Astrocyte (in vitro differentiated cells and primary cell): ENCODE data around the gene DYNLT4. TPM values are rescaled to one million over a fixed set of nuclear protein-coding genes. Genes with fewer than 3 reads are reported as not detected.
"Not testable (repeated sequence)": the region's sequence is repeated elsewhere in the genome, so short reads cannot be mapped to it uniquely, and the experiment has no call there.

Experiments used
- DNase-seq: peaks from one replicate; pipeline ENCODE4 v3.0.0-alpha.2; 2010; ENCODE audit warnings: low read depth
- FAIRE-seq: peaks from 2 replicates; lab custom pipeline; 2011; peaks lifted over from hg19 to GRCh38; lab: Jason Lieb, UNC
- H2AFZ ChIP-seq: 2 replicates; pipeline ENCODE4 v1.6.0; 2012; ENCODE audit warnings: low read depth, low read length, inconsistent platforms
- H3K27ac ChIP-seq: 2 replicates; pipeline ENCODE4 v1.5.1; 2011; ENCODE audit warnings: low read depth, low read length, inconsistent platforms
- H3K27me3 ChIP-seq: 2 replicates; pipeline ENCODE4 v1.6.0; 2011; ENCODE audit warnings: low read length, inconsistent platforms; ENCODE audit not compliant: insufficient read depth
- H3K36me3 ChIP-seq: 2 replicates; pipeline ENCODE4 v1.5.1; 2011; ENCODE audit warnings: low read length, inconsistent platforms; ENCODE audit not compliant: insufficient read depth
- H3K4me1 ChIP-seq: 2 replicates; pipeline ENCODE4 v1.5.1; 2011; ENCODE audit warnings: low read length, inconsistent platforms; ENCODE audit not compliant: insufficient read depth
- H3K4me2 ChIP-seq: 2 replicates; pipeline ENCODE4 v1.6.0; 2012; ENCODE audit warnings: low read length, inconsistent platforms
- H3K4me3 ChIP-seq: 2 replicates; pipeline ENCODE4 v1.5.1; 2011; ENCODE audit warnings: low read depth, mild to moderate bottlenecking, low read length, inconsistent platforms; ENCODE audit not compliant: insufficient read depth
- H3K79me2 ChIP-seq: 2 replicates; pipeline ENCODE4 v1.6.0; 2012; ENCODE audit warnings: mild to moderate bottlenecking, low read length, inconsistent platforms; ENCODE audit not compliant: insufficient read depth
- H3K9ac ChIP-seq: 2 replicates; pipeline ENCODE4 v1.6.0; 2012; ENCODE audit warnings: mild to moderate bottlenecking, low read length, inconsistent platforms
- H3K9me3 ChIP-seq: 2 replicates; pipeline ENCODE4 v1.5.1; 2012; ENCODE audit warnings: low read depth, mild to moderate bottlenecking, low read length, inconsistent platforms; ENCODE audit not compliant: insufficient read depth
- H4K20me1 ChIP-seq: 2 replicates; pipeline ENCODE4 v1.6.0; 2012; ENCODE audit warnings: low read length, inconsistent platforms; ENCODE audit not compliant: insufficient read depth
- H3K27ac Mint-ChIP-seq: one replicate; pipeline ENCODE4 v1.8.0; 2021; ENCODE audit warnings: mild to moderate bottlenecking, mixed read lengths; ENCODE audit not compliant: unreplicated experiment
- H3K27me3 Mint-ChIP-seq: one replicate; pipeline ENCODE4 v1.8.0; 2021; ENCODE audit warnings: low read depth, mixed read lengths; ENCODE audit not compliant: unreplicated experiment
- H3K36me3 Mint-ChIP-seq: one replicate; pipeline ENCODE4 v1.8.0; 2021; ENCODE audit warnings: low read depth, mixed read lengths; ENCODE audit not compliant: unreplicated experiment
- H3K4me1 Mint-ChIP-seq: one replicate; pipeline ENCODE4 v1.8.0; 2021; ENCODE audit warnings: low read depth, mixed read lengths; ENCODE audit not compliant: unreplicated experiment
- H3K4me3 Mint-ChIP-seq: one replicate; pipeline ENCODE4 v1.8.0; 2021; ENCODE audit warnings: mild to moderate bottlenecking, moderate library complexity, mixed read lengths; ENCODE audit not compliant: unreplicated experiment
- H3K9me3 Mint-ChIP-seq: one replicate; pipeline ENCODE4 v1.8.0; 2021; ENCODE audit warnings: mild to moderate bottlenecking, mixed read lengths; ENCODE audit not compliant: unreplicated experiment
- EZH2 ChIP-seq: IDR thresholded peaks from 2 replicates; pipeline ENCODE4 v1.6.1; 2012; ENCODE audit warnings: mild to moderate bottlenecking, low read length, inconsistent platforms; ENCODE audit not compliant: insufficient read depth
- total RNA-seq: library from RNA; stranded (reverse); gene quantifications from 2 replicates; pipeline ENCODE4 v1.2.1, GENCODE V29; 2021
- TF ChIP-seq, protein P1 (sequence below): IDR thresholded peaks from 2 replicates; pipeline ENCODE4 v1.5.1; 2011; ENCODE audit warnings: low read depth, mild to moderate bottlenecking, inconsistent platforms, low read length, moderate library complexity; ENCODE audit not compliant: insufficient read depth

DYNLT4 gene
- total RNA-seq, 1 donor from 2014 or later, result 0.50 TPM

DNA sequence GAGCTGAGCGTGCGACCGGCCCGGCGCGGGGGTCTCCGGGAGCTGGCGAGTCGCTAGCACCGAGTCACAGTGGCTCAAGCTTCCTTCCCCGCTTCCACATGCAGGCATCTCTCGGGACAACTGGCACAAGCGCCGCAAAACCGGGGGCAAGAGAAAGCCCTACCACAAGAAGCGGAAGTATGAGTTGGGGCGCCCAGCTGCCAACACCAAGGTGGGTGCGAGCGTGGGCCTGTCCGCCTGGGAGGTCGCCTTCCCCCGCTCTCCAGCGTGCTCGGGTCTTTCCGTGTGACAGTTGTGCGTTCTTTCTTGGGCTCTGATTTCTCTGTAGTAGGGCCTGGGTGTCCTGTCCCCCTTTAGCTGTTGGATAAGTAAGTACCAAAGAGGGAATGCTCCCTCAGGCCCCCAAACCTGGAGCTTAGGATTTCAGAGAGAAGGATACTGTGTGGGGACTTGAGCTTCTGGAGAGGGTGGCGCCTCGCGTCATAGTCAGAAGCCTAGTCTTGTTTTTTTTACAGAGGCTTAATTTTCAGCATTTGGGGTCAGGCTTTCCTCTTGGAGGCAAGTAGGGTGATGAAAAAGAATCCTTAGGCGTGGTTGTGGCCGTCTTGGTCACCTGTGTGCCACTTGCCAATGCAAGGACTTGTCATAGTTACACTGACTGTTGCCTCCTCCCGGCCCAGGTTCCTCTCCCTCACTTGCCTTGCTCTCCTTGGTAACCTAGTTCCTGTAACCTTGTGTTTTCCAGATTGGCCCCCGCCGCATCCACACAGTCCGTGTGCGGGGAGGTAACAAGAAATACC is 31.0 kb downstream of the DYNLT4 start:
- H3K4me1 Mint-ChIP-seq, result peaks cover 20% of the 10 kb centered on the region
- H3K27ac ChIP-seq, result peak overlapping the region; percentile 95
- no peaks in the 10 kb centered on the region for H3K9me3 Mint-ChIP-seq
- peaks cover 27% of the 10 kb centered on the region for H3K36me3 ChIP-seq
- peak overlapping the region; percentile 97 for H3K9ac ChIP-seq
- H4K20me1 ChIP-seq, result peaks cover 53% of the 10 kb centered on the region
- H3K79me2 ChIP-seq, result peaks cover 45% of the 10 kb centered on the region
- no peaks in the 10 kb centered on the region for H3K27me3 ChIP-seq
- peak overlapping the region; percentile 86 for H3K4me3 ChIP-seq
- no peaks in the 10 kb centered on the region for H3K9me3 ChIP-seq
- peaks cover 22% of the 10 kb centered on the region for H3K36me3 Mint-ChIP-seq
- TF ChIP-seq, protein P1, sequence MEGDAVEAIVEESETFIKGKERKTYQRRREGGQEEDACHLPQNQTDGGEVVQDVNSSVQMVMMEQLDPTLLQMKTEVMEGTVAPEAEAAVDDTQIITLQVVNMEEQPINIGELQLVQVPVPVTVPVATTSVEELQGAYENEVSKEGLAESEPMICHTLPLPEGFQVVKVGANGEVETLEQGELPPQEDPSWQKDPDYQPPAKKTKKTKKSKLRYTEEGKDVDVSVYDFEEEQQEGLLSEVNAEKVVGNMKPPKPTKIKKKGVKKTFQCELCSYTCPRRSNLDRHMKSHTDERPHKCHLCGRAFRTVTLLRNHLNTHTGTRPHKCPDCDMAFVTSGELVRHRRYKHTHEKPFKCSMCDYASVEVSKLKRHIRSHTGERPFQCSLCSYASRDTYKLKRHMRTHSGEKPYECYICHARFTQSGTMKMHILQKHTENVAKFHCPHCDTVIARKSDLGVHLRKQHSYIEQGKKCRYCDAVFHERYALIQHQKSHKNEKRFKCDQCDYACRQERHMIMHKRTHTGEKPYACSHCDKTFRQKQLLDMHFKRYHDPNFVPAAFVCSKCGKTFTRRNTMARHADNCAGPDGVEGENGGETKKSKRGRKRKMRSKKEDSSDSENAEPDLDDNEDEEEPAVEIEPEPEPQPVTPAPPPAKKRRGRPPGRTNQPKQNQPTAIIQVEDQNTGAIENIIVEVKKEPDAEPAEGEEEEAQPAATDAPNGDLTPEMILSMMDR, result no peak
- TF ChIP-seq EZH2, result no peak
- H3K4me3 Mint-ChIP-seq, result peak overlapping the region; percentile 92
- peak overlapping the region; percentile 78 for H2AFZ ChIP-seq
- DNase-seq (no peak), FAIRE-seq (no peak)
- peak overlapping the region; percentile 59 for H3K27ac Mint-ChIP-seq
- no peaks in the 10 kb centered on the region for H3K27me3 Mint-ChIP-seq
- H3K4me2 ChIP-seq, result peak overlapping the region; percentile 95
- H3K4me1 ChIP-seq, result peaks cover 18% of the 10 kb centered on the region

DNA sequence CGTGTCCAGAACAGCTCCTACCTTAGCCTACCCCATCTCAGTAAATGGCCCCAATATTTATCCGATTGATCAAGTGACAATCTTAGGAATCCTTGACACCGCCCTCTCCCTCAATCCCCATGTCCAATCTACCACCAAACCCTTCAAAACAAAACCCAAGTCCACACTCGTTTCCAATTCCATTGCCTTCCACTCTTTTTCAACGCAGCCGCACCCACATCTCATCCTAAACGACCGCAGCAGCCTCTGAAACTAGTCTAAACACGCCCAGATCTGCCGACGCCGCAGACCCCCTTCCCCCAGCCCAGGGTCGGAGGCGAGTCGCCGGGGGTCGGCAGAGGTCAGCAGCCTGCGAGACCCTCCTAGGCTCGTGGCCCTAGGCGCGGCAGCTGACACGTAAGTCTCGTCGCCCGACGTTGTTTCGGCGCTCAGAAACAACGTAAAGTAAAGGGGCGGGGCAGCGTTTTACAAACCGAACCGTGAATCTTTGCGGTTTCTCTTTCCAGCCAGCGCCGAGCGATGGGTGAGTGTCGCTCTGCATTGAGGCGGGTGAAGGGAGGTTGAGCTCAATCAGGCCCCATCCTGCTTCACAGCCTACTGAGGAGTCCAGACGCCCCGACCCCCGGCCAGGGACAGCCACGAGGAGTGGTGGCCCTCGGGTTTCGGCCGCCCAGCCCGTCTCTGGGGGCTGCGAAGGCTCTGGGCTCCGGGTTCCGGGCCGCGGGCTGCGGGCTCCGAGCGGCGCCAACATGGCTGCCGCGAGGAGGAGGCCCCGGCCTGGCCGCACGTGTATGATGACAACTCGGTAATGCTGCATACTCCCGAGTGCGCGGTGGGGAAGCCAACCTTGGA is 31.8 kb downstream of the DYNLT4 start, which contains the start of gene RPS8:
Gene RPS8, plus strand, starts transcription at position 463 of the 852 bp plus-strand sequence. Its CDS starts 57 bp downstream, at position 520.
- H3K4me1 ChIP-seq, result peaks cover 18% of the 10 kb centered on the region
- peaks cover 45% of the 10 kb centered on the region for H3K79me2 ChIP-seq
- TF ChIP-seq EZH2, result no peak
- TF ChIP-seq, protein P1, result no peak
- H3K4me2 ChIP-seq, result peak within 1 kb of the TSS; percentile 95
- peaks cover 45% of the 10 kb centered on the region for H4K20me1 ChIP-seq
- peak within 1 kb of the TSS; percentile 98 for H3K27ac Mint-ChIP-seq
- H2AFZ ChIP-seq, result peak within 1 kb of the TSS; percentile 78
- H3K36me3 Mint-ChIP-seq, result peaks cover 19% of the 10 kb centered on the region
- no peaks in the 10 kb centered on the region for H3K27me3 Mint-ChIP-seq
- no peaks in the 10 kb centered on the region for H3K9me3 ChIP-seq
- peak within 1 kb of the TSS; percentile 97 for H3K9ac ChIP-seq
- H3K4me3 ChIP-seq, result peak within 1 kb of the TSS; percentile 86
- H3K4me1 Mint-ChIP-seq, result peaks cover 20% of the 10 kb centered on the region
- H3K4me3 Mint-ChIP-seq, result peak within 1 kb of the TSS; percentile 92
- DNase-seq (peak; percentile 84), FAIRE-seq (no peak)
- no peaks in the 10 kb centered on the region for H3K27me3 ChIP-seq
- peaks cover 27% of the 10 kb centered on the region for H3K36me3 ChIP-seq
- H3K9me3 Mint-ChIP-seq, result no peaks in the 10 kb centered on the region
- H3K27ac ChIP-seq, result peak within 1 kb of the TSS; percentile 95

DNA sequence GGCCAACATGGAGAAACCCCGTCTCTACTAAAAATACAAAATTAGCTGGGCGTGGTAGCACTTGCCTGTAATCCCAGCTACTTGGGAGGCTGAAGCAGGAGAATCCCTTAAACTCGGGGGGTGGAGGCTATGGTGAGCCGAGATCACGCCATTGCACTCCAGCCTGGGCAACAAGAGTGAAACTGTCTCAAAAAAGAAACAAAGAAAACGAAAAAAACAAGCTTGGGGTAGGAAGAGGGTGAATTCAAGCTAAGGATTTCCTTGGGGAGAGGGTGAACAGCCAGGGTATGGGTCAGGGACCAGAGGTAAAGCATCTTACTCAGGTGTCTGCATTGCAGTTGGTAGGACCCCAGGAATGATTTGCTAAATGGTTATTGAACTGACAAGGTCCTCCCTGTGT is 40.7 kb downstream of the DYNLT4 start:
- H3K79me2 ChIP-seq, FAIRE-seq, H3K4me2 ChIP-seq, H3K36me3 Mint-ChIP-seq, DNase-seq, H3K9me3 Mint-ChIP-seq, H3K27me3 Mint-ChIP-seq, H4K20me1 ChIP-seq, H3K36me3 ChIP-seq, H3K27me3 ChIP-seq, H3K4me1 ChIP-seq, H3K27ac ChIP-seq, H3K9me3 ChIP-seq, H3K9ac ChIP-seq, H3K4me3 Mint-ChIP-seq, H3K4me1 Mint-ChIP-seq, H3K4me3 ChIP-seq, H3K27ac Mint-ChIP-seq, H2AFZ ChIP-seq: not testable (repeated sequence)
